Measurements from ENCODE around the gene TOPORS.

DNA sequence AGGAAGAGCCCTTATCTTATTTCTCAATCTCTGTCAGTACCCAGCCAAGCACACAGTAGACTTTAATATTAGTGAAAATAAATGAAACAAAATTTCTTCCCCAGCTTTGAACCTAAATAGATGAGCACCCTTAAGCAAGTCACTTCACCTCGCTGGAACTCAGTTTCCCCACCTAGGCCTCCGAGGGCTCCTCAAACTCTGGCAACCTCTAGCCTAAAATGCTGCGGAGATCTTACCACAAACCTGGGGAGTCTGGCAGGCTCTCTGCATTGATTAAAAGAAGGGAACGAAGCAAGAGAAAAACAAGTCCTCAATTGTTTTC, 26.7 kb downstream of the TOPORS start:
- TF ChIP-seq, protein P1, sequence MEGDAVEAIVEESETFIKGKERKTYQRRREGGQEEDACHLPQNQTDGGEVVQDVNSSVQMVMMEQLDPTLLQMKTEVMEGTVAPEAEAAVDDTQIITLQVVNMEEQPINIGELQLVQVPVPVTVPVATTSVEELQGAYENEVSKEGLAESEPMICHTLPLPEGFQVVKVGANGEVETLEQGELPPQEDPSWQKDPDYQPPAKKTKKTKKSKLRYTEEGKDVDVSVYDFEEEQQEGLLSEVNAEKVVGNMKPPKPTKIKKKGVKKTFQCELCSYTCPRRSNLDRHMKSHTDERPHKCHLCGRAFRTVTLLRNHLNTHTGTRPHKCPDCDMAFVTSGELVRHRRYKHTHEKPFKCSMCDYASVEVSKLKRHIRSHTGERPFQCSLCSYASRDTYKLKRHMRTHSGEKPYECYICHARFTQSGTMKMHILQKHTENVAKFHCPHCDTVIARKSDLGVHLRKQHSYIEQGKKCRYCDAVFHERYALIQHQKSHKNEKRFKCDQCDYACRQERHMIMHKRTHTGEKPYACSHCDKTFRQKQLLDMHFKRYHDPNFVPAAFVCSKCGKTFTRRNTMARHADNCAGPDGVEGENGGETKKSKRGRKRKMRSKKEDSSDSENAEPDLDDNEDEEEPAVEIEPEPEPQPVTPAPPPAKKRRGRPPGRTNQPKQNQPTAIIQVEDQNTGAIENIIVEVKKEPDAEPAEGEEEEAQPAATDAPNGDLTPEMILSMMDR (IDR thresholded peaks at IDR 0.05; ENCODE audit: borderline replicate concordance, extremely low read depth, low read length, poor library complexity, severe bottlenecking) = no peak
- no peak for TF ChIP-seq EZH2 (IDR thresholded peaks at IDR 0.05; ENCODE audit: borderline replicate concordance, low read depth, low read length, severe bottlenecking)
